Right lobe of liver (tissue), 4 donors: Measurements from ENCODE around the gene TWIST2.

Source experiments
- CTCF ChIP-seq, 4 donors: fragments of 200-600 bp in 3 of 4; fragments of 450-650 bp in 1 of 4; IDR thresholded peaks; one replicate each; pipeline versions ENCODE4 v1.5.1 to v1.8.0; 2016 to 2022; ENCODE audit warnings: antibody characterized with exemption in 4 of 4, mild to moderate bottlenecking in 2 of 4
- POLR2A ChIP-seq: fragments of 450-650 bp; IDR thresholded peaks from one replicate; pipeline ENCODE4 v1.6.1; 2017; ENCODE audit warnings: antibody characterized with exemption, mild to moderate bottlenecking
- donor health status: DM: no; HTN: no; CAD: no.
- donor health status: DM: no; HTN: no; CAD: no.
- donor health status: DM: no; HTN: yes; CAD: no.

GRCh38 chr2:238808761-238809160, 39.1 kb upstream of the TWIST2 start:
- TF ChIP-seq CTCF (IDR thresholded peaks at IDR 0.05) (no peak), POLR2A (no peak)
